OCI-M2 (cell line): ENCODE data around the gene CRADD.
"Not testable (repeated sequence)": the region's sequence is repeated elsewhere in the genome, so short reads cannot be mapped to it uniquely, and the experiment has no call there.

Source experiments
- DNase-seq: peaks from one replicate; lab custom pipeline; 2025; ENCODE audit not compliant: unreplicated experiment; lab: John Stamatoyannopoulos, UW

The CRADD gene

DNA sequence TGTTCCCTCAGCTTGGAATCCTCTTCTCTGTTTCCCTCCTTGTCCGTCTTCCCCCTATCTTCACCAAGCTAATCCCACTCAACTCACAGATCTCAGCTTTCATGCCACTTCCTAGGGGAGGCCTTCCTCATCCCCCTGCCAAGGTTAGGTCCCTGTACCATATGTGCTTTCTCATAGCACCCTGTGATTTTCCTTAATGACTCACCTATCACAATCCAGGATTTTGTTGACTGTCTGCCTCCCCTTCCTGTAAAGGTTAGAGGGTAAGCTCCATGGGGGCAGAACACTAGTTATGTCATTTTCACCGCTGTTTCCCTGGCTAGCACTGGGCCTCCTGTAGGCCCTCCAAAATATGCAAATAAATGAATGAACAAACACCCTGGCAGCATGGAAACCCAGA, 57.6 kb downstream of the CRADD start:
- no peak for DNase-seq

DNA sequence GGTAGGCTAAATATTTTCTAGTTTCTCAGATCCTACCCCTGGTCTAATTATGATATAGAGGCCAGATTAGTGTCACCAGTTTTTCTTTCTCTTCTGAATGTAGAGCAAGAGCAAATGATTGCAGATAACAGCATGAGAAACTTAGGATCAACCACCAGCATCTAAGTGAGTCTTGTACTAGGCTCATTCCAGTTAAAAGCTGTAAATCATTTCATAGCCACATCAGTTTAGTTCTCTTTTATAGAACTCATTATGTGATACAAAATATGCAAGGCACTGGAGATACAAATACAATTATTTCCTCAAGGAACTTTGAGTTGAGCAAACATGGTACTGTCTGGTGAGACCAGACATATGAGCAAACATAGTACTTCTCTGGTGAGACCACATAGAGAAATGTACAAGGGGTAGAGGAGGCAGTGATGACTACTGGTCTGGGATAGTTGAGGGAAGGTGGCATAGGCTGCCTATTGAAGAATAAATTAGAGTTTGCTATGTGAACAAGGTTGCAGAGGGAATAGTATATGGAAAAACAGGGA, 59.5 kb downstream of the CRADD start:
- DNase-seq: no peak

DNA sequence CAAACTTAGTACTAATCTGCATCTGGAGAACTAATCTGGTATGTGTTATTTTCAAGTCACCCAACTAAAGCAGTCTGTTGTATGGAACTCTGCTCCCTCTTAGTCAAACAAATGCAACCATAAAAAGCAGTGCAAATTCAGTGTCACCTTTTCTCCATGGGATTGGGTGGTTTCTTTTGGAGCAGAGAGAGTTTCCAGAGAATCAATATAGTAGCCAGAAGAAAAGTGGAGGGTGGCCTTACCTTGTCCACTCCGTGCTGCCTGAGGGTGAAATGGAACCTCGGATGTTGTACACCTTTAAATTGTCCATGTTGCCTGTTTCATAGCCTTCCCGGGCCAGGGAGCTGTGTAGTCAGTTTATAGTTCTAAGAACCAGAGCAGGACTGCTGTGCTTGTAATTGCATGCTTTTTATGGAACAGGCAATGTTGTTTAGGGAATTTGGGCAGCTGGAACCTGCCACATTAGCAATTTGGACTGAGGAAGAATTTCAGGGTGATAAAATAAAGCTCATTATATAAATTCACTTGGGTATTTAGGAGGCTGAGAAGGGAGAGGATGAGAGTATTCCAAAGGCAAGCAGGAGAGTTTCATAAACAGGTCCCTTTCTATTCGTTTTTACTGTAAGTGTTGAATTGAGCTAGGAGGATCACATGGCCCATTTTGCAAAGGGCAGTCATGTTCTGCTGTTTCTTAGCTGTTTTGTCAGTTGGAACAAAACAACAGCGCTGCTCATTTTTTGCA, 60.5 kb downstream of the CRADD start:
- DNase-seq: no peak

DNA sequence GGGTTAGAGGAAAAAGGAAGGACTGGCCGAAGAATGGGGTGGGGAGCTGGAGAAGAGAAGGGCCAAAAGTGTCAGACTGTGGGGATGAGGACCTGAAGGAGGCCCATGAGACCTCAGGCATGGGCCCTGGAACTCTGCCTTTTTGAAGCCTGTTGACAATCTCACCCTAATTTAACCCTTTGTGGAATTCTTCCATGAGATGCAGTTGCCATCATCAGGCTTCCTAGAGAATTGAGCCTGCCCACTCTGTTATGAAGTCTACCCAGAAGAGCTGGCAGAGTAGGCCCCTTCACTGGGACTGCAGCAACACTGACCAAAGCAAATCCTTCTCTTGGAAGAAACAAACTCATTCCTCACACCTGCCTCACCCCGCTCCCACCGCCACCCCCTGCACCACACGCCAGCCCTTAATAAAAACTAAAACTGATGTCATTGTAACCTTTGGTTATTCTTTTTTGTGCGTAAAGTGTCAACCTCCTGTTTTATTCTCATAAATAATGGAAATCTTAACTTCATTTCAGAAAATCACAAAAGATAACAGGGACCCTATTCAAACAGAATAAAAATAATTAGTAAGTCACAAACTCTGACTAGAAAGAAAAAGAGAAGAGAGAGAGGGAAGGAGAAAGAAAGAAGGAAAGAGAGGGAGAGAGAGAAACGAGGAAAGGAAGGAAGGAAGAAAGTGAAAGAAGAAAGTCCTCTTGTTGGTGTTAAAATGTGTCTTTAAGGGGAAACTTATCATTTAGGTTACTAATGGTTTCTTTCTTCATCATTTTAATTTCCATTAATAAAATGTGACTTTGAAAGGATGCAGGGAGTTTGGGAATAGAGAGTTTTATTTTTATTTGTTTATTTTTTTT, 61.3 kb downstream of the CRADD start:
- DNase-seq: no peak

DNA sequence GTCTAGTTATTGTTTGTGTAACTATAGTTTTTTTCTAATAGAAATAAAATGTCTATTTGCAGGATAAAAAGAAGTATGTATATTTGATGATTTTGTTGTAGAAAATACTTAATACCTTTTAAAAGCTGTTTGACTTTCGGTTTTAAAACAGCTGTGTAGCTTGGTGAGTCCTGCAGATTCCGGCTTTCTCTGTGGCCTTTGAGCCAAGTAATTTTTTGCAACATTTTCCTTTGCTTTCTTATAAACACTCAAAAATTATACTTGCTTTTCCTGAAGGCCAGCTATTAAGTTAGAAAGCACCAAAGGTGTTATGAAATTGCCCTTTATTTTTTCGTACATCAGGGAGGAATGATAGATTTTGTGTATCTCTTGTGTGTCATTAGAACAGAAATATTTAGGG, 63.6 kb downstream of the CRADD start:
- no peak for DNase-seq

DNA sequence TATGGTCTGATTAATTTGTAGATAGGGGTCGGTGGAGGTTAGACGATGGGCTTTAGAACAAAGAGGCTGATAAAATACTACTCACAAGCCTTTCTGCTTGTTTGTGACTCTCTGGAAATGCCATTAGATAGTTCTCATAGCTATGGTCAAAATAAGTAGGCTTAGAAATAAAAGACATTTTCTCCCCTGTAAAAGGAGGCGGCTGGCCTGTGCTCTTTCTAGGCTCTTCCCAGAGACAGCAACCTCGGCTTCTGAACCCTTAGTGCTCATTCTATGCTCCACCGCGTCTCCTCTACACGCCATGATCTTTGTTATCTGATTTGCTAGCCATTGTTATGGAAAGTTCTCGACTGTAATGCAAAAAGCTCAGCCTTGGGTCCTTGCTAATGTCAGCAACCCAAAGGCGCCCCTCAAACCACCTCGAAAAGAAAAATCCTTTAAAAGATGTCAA, 64.5 kb downstream of the CRADD start:
- no peak for DNase-seq

DNA sequence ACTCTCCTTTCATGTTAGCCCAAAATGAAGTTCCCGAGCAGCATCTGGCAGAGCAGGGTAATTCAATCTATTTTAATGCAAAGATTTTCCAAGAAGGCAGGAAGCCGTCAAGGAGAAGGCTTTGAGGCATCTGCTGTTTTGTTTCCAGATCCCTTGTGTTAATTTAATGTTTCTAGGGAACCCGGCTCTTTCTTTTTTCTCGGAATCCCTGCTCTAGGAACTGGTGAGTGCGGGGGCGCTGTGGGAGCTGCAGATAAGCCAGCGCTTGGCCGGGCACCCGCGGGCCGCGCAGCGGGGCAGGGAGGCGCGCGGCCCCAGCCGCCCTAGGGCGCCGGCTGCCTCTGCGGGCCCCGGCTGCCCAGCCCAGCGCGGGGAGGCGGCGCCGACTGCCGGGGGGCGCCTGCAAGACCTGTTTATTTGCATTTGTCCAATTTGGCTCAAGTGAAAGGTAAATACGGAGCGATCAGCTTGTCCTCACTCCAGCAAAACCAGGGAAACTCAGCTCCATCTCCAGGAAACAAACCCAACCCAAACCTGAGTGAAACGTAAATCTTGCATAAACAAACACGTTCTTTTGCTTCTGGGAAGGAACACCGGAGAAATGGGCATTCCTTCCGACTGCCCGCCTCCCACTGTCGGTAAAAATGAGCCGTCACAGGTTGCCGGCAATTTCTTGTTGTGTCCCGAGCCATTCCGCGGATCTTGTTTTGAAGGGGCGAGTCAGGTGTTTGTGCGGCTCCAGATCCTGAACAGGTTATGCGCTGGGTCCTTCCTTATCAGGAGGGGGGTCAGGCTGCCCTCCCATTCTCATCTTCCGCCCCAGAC, 65.1 kb downstream of the CRADD start:
- no peak for DNase-seq

DNA sequence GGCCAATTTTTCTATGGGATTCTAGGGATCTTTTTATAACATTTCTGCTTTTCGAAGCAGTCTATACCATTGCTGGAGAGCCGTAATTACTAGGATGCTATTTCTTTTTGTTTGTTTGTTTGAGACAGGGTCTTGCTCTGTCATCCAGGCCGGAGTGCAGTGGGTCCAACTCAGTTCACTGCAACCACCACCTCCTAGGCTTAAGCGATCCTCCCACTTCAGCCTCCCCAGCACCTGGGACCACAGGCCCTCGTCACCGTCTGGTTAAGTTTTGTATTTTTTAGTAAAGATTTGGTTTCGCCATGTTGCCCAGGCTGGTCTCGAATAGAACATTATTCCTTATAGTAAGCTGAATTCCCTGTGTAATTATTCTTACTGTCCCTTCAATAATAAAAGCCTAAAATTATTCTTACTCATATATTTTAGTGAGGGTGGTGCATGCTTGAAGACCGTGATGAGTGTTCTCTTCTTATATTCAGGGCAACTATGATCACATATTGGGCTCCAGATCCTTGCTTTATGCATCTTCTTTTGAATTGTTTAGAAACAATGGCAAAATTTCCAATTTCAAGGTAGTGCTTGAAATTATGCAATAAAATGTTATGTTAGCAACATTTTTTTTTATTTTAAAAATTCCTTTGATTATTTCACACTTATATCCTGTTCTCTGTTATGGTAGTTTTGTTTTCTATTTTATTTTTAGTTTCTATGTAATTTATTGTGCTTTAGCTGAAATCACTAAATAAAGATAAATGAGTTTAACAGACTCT, 66.2 kb downstream of the CRADD start:
- no peak for DNase-seq

DNA sequence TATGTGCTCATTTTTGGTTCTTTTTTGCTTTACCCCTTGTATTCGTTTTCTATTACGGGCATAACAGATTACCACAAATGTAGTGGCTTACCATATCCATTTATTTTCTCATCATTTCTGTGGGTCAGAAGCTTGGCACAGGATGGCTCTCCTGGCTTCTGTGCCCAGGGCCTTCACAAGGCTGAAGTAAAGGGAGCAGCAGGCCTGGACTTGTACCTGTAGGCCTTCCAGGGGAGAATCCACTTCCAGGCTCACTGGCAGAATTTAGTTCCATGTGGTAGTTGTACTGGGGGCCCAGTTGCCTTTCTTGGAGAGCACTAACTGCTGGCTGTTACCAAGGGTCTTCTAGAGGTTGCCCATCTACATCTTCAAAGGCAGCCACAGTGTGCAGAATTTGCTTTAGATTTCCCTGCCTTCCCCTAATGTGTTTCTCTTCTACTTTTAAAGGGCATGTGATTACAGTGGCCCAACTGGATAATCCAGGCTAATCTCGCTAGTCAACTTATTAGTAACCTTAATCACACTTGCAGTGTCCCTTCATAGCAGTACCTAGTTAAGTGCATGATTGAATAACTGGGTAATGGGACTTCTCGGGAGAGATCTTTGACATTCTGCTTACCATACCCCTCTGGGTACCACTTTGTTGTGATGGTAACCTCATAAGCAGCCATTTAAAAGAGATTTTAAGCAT, 67.0 kb downstream of the CRADD start:
- DNase-seq: no peak

DNA sequence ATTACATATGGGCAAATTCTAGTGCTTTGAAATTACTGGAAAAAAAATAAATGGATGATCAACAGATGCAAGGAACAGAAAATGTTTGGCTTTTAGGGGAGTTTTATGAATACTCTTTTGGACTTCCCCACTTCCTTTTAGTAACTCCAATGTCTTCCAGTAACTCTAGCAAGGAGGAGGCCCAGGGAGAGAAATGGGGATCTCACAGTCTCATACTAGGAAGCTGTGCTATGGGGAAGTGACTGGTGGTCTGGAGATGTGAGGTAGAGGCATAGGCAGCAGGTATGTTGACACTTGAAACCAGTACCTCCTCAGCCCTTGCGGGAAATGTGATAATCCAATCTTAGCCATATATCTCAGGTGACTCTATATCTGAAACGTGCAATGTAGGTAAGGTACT, 68.1 kb downstream of the CRADD start:
- no peak for DNase-seq

DNA sequence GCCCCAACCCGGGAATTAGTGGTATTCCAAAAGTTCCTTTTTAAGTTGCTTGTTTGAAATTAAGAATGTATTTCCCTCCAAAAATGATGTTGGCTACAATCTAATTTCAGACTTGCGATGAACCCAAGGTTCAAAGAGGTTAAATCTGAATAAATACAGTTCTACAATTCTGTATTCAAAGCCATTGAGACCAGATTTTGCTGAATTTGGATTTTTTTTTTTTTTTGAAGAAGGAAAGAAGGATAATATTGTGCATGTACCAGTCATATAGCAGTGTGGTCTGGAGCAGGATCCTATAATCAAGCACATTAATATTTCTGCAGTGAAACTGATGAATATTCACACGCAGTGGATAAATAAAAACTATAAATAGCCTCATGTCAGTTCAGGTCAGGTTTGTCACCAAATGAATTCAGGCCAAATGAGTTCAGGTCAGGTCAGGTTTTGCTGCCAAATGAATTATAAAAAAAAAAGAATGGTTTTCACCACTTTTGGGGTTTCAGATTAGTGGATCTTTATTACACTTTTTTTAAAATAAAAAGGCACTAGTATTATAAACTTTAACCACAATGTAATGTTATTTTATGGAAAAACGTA, 69.5 kb downstream of the CRADD start:
- DNase-seq: no peak

DNA sequence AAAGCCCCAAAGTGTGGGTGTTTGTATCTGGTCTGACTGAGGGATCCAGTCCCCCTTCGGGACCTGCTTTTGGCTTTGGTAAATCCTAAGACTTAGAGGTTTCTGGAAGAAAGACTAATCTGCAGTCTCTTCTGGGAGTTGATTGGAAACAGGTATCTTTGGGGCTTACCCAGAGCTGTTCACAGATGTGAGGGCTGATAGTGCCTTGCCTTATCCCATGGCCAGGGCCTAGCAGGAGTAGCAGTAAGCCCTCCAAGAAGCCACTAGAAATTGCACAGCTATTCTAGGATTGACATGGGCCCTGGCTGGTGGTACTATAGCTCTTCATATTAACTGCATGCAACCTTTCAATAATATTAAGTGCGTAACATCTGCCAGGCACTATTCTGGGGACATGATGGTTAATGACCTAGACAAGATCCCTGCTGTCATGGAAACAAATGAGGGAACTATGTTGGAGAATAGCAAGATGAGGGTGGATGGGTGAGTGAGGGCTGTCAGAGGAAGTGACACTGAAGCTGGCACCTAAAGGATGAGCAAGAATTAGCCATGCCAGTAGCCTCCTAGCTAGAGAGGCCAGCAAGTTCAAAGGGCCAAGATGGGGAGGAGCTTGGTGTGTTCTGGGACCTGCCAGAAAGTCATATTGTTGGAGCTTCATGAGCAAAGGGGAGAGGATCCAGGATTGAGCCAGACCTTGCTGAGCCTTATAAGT, 71.7 kb downstream of the CRADD start:
- DNase-seq: no peak

DNA sequence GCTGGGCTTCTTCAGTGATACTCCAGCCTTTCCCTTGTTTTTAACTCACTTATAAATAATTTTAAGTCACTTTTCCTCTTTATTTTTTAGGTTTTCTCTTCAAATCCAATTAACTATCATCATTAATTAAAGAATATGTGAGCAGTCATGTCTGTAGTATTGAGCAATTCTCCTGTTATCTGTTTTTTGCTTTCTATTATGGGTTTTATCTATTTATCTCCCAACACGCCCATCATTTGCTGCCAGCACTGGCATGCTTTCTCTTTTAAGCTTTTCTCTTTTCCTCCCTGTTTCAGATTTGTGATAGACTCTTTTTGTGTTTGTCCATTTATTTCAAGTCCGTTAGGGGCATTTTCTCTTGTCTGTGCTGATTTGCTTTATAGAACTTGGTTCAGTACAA, 72.3 kb downstream of the CRADD start:
- DNase-seq: no peak

DNA sequence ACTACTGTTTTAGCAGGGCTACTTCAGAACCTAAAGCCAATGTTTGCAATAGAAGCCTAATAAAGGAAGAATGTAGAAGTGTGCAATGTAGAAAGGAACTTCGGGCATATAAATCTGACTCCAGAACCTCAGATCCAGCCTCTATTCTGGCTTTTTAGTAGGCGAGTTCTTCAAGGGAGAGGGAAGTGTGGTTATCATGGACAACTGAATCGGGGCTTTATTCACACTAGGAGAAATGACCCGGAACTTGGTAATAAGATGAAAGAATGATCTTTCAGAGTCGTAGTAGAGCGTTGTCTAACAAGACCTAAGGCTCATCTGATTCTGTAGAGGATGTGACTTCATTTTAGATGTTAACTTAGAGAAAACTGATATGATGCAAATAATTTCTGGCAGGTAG, 72.9 kb downstream of the CRADD start:
- DNase-seq: no peak

DNA sequence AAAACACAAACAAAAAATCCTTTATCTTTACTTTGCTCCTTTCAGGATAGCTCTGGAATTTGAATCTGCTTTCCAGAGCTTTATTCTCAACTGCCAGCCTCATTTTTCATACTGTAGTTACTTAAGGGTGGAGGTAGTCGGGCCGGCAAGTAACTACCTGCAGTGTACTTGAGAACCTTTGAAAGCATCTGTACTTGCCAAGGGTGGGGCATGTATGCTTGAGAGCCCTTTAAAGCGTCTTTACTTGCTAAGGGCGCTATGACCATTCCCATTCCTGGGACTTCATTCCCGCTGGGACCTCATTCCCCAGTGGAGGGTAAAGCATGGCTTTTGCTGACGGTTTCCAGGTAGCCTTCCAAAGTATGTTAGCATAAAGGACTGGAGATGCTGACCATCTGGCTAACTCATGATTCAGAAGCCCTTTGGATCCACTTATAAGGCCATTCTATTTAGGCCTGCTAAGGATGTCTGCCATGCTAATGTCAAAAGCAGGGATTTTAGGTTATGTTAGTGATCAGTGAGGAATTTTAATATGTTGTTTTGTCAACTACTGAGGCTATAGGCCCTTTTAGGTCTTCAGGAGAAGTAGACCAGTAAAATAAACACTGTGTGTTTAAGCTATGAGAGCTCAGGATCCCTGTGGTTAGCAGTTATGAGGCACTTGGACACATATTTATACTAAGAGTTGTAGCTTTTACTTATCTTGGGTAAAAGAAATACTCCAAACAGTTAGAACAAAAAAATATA, 74.9 kb downstream of the CRADD start:
- DNase-seq: no peak

DNA sequence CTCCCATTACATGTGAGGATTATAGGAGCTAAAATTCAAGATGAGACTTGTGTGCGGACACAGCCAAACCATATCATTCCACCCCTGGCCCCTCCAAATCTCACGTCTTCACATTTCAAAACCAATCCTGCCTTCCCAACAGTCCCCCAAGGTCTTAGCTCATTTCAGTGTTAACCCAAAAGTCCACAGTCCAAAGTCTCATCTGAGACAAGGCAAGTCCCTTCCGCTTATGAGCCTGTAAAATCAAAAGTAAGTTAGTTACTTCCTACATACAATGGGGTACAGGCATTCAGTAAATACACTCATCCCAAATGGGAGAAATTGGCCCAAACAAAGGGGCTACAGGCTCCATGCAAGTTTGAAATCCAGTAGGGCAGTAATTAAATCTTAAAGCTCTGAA, 76.1 kb downstream of the CRADD start:
- no peak for DNase-seq

DNA sequence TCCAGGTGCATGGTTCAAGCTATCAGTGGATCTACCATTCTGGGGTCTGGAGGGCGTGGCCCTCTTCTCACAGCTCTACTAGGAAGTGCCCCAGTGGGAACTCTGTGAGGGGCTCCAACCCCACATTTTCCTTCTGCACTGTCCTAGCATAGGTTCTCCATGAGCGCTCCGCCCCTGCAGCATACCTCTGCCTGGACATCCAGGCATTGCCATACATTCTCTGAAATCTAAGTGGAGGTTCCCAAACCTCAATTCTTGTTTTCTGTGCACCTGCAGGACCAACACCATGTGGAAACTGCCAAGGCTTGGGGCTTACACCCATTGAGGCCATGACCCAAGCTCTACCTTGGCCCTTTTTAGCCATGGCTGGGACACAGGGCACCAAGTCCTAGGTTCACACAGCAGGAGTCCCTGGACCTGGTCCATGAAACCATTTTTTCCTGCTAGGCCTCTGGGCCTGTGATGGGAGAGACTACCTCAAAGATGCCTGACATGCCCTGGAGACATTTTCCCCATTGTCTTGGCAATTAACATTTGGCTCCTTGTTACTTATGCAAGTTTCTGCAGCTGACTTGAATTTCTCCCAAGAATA, 76.8 kb downstream of the CRADD start:
- no peak for DNase-seq

DNA sequence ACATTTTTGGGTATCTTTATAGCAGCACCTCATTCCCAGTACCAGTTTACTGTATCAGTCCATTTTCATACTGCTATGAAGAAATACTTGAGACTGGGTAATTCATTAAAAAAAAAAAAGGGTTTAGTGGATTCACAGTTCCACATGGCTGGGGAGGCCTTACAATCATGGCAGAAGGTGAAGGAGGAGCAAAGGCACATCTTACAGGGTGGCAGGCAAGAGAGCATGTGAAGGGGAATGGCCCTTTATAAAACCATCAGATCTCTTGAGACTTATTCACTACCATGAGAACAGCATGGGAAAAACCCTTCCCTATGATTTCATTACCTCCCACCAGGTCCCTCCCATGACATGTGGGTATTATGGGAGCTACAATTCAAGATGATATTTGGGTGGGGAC, 77.7 kb downstream of the CRADD start:
- DNase-seq: not testable (repeated sequence)
